Occipital lobe (tissue), 3 donors: ENCODE results near the gene SLC1A4. TPM values are rescaled to one million over a fixed set of nuclear protein-coding genes. Genes with fewer than 3 reads are reported as not detected.

Source experiments
- DNase-seq: peaks from one replicate; lab custom pipeline; 2025; lab: John Stamatoyannopoulos, UW
- small RNA-seq: library from RNA; depleted of rRNA; stranded (forward); fragments of <200 nt; gene quantifications from one replicate; pipeline ENCODE3, GENCODE V24; 2014
- total RNA-seq: library from RNA; depleted of rRNA; stranded (reverse); fragments of >200 nt; gene quantifications from one replicate; pipeline ENCODE4 v1.2.3, GENCODE V29; 2014

SLC1A4 gene
- total RNA-seq, 1 donor from 2014 or later: 57.9 TPM

DNA sequence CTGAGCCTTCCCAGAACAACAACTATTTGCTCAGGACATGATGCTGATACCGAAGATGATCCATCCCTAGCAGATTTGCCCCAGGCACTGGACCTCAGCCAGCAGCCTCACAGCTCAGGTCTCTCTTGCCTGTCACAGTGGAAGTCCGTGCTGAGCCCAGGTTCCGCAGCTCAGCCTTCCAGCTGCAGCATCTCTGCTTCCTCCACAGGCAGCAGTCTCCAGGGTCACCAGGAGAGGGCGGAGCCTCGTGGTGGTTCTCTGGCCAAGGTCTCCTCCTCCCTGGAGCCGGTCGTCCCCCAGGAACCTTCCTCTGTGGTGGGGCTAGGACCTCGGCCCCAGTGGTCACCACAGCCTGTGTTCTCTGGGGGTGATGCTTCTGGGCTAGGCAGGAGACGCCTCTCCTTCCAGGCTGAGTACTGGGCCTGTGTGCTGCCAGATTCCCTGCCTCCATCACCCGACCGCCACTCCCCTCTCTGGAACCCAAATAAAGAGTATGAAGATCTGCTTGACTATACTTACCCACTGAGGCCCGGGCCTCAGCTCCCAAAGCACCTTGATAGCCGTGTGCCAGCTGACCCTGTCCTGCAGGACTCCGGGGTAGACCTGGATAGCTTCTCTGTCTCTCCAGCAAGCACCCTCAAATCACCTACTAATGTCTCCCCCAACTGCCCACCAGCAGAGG is 82.4 kb downstream of the SLC1A4 start:
- DNase-seq: no peak

DNA sequence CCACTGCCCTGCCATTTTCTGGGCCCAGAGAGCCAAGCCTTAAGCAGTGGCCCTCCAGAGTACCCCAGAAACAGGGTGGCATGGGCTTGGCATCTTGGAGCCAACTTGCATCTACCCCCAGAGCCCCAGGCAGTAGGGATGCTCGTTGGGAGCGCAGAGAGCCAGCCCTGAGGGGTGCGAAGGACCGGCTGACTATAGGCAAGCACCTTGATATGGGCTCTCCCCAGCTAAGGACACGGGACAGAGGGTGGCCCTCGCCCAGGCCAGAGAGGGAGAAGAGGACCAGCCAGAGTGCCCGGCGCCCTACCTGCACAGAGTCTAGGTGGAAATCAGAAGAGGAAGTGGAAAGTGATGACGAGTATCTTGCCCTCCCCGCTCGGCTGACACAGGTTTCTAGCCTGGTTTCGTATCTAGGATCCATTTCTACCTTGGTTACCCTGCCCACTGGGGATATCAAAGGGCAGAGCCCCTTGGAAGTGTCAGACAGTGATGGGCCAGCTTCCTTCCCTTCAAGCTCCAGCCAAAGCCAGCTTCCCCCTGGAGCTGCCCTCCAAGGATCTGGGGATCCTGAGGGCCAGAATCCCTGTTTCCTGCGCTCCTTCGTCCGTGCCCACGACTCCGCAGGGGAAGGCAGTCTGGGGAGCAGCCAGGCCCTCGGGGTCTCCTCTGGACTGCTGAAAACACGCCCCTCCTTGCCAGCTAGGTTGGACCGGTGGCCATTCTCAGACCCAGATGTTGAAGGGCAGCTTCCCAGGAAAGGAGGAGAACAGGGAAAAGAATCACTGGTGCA is 83.2 kb downstream of the SLC1A4 start:
- DNase-seq: no peak

Small RNAs within 50 kb of the gene (small RNA-seq; reads per million reads assigned to genes)
- not detected for gene RNU6-548P

Other genes with a start within 250 kb of the SLC1A4 start
- gene CEP68, start 67.0 kb downstream of the SLC1A4 start, total RNA-seq: 48.2 TPM
- gene RAB1A, start 140.7 kb downstream of the SLC1A4 start, total RNA-seq: 91.7 TPM
- gene ACTR2, start 238.4 kb downstream of the SLC1A4 start, total RNA-seq: 115 TPM